ENCODE results near the gene CELA3B.

DNA sequence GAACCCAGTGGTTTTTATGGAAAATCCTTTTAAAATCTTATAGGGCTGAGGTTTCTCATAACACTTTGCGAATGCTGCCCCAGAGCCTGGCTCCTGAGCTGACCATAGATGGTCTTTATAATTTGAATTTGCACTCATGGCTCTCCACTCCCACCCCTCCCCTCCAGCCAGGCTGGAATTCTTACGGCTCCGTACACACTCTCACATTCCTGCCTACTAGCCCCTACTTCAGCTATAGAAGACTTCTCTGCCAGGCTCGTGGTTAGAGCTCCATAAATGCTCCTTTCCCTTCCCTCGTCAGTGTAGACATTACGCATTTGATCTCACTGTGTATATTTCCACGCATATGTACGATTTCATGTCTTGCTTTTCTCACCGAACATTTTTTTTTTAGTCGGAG lies 34.4 kb upstream of the CELA3B start:
- TF ChIP-seq FOXJ3 (CRISPR knock-in tag; IDR thresholded peaks at IDR 0.05; ENCODE audit: borderline replicate concordance): no peak
- TF ChIP-seq KLF6 (CRISPR knock-in tag; IDR thresholded peaks at IDR 0.05): no peak
- TF ChIP-seq POLR2AphosphoS2 (IDR thresholded peaks at IDR 0.05; ENCODE audit: low read depth, low read length): no peak
- no peak for TF ChIP-seq ATF2 (CRISPR knock-in tag; IDR thresholded peaks at IDR 0.05)
- TF ChIP-seq ARNT (IDR thresholded peaks at IDR 0.05): no peak
- TF ChIP-seq KDM1A (CRISPR knock-in tag; IDR thresholded peaks at IDR 0.05): no peak
- TF ChIP-seq ESRRA (CRISPR knock-in tag; IDR thresholded peaks at IDR 0.05; ENCODE audit: low read depth): no peak
- no peak for TF ChIP-seq ZFP62 (CRISPR knock-in tag; IDR thresholded peaks at IDR 0.05)

All from HepG2 (cell line).